Caco-2 (cell line): Measurements from ENCODE around the gene KCNQ5. TPM values are rescaled to one million over a fixed set of nuclear protein-coding genes. Genes with fewer than 3 reads are reported as not detected.

Experiments used
- BruUV-seq: library from RNA; stranded (reverse); fragments of 400-500 nt; replicated peaks from 2 replicates; lab custom pipeline; 2021; lab: Mats Ljungman, UMichigan
- CTCF ChIA-PET: fragments of 300-600 bp; sonication (Branson Sonifier 250); formaldehyde crosslinking; loops from one replicate; lab custom pipeline; 2022; ENCODE audit warnings: antibody characterized with exemption; lab: Charles Lee
- POLR2A ChIA-PET: fragments of 300-600 bp; sonication (Branson Sonifier 250); formaldehyde crosslinking; loops from one replicate; lab custom pipeline; 2022; ENCODE audit warnings: antibody characterized with exemption; lab: Charles Lee
- DNase-seq, 2 experiments: peaks; one replicate each; pipeline versions ENCODE4 v3.0.0 to v3.0.0-alpha.2; 2020 to 2022
- H3K27me3 ChIP-seq: replicated peaks from 2 replicates; pipeline ENCODE4 v1.6.0; 2011; ENCODE audit warnings: low read length; ENCODE audit not compliant: control insufficient read depth, insufficient read depth
- H3K36me3 ChIP-seq: 2 replicates; pipeline ENCODE4 v1.5.1; 2011; ENCODE audit warnings: low read length; ENCODE audit not compliant: control insufficient read depth, insufficient read depth
- H3K4me1 ChIP-seq: fragments of 250-450 bp; sonication (Bioruptor Pico); 2 replicates; pipeline ENCODE4 v1.5.1; 2020; ENCODE audit warnings: mild to moderate bottlenecking
- H3K4me3 ChIP-seq: 2 replicates; pipeline ENCODE4 v1.5.1; 2011; ENCODE audit warnings: low read depth, mild to moderate bottlenecking, control low read depth, low read length
- H3K9me3 ChIP-seq: fragments of 250-450 bp; sonication (Bioruptor Pico); 2 replicates; pipeline ENCODE4 v1.5.1; 2020; ENCODE audit warnings: mild to moderate bottlenecking, moderate library complexity
- H3K27ac Mint-ChIP-seq: one replicate; pipeline ENCODE4 v1.8.0; 2022; ENCODE audit warnings: mixed read lengths; ENCODE audit not compliant: unreplicated experiment
- H3K27me3 Mint-ChIP-seq: one replicate; pipeline ENCODE4 v1.8.0; 2022; ENCODE audit warnings: mixed read lengths; ENCODE audit not compliant: insufficient read depth, unreplicated experiment
- H3K36me3 Mint-ChIP-seq: one replicate; pipeline ENCODE4 v1.8.0; 2022; ENCODE audit warnings: mild to moderate bottlenecking, mixed read lengths; ENCODE audit not compliant: insufficient read depth, unreplicated experiment
- H3K4me1 Mint-ChIP-seq: one replicate; pipeline ENCODE4 v1.8.0; 2022; ENCODE audit warnings: low read depth, mixed read lengths; ENCODE audit not compliant: unreplicated experiment
- H3K4me3 Mint-ChIP-seq: one replicate; pipeline ENCODE4 v1.8.0; 2022; ENCODE audit warnings: mild to moderate bottlenecking, moderate library complexity, mixed read lengths; ENCODE audit not compliant: unreplicated experiment
- H3K9me3 Mint-ChIP-seq: one replicate; pipeline ENCODE4 v1.8.0; 2022; ENCODE audit warnings: mixed read lengths; ENCODE audit not compliant: unreplicated experiment
- CTCF ChIP-seq, 2 experiments: fragments of 200-600 bp in 1 of 2; IDR thresholded peaks; 1 replicate in 1 of 2; 2 replicates in 1 of 2; pipeline versions ENCODE4 v1.5.1 to v1.8.0; 2011 to 2022; ENCODE audit warnings: antibody characterized with exemption in 1 of 2, control low read depth in 1 of 2, inconsistent platforms in 1 of 2, low read depth in 1 of 2, low read length in 1 of 2, mild to moderate bottlenecking in 1 of 2, moderate library complexity in 1 of 2; ENCODE audit not compliant: insufficient read depth in 1 of 2, severe bottlenecking in 1 of 2, unreplicated experiment in 1 of 2
- intact Hi-C: fragments of 100-400 bp; cut with micrococcal nuclease; formaldehyde crosslinking; loops from one replicate; pipeline ENCODE4 v1.10.0; 2022; ENCODE audit not compliant: unreplicated experiment
- total RNA-seq: library from RNA; stranded (reverse); gene quantifications from 2 replicates; pipeline ENCODE4 v1.2.3, GENCODE V29; 2022

The KCNQ5 gene
- total RNA-seq, 1 experiment from 2014 or later = 0.20 TPM

GRCh38 chr6:73030257-73030656 lies 408.4 kb downstream of the KCNQ5 start:
- Histone ChIP-seq H3K27me3 (no peaks in the 10 kb centered on the region), H3K9me3 (no peaks in the 10 kb centered on the region), H3K4me3 (no peak overlapping the region), H3K36me3 (no peaks in the 10 kb centered on the region), H3K4me1 (peaks cover 15% of the 10 kb centered on the region)
- no peak for DNase-seq
- H3K9me3 Mint-ChIP-seq = no peaks in the 10 kb centered on the region
- no peak overlapping the region for H3K27ac Mint-ChIP-seq
- TF ChIP-seq CTCF (IDR thresholded peaks at IDR 0.05; ENCODE audit: insufficient read depth in 1 of 2, low read depth in 1 of 2, low read length in 1 of 2, severe bottlenecking in 1 of 2, unreplicated experiment in 1 of 2) = no peak
- no TSS peak for BruUV-seq
- intact Hi-C loops = no loop called here
- ChIA-PET CTCF (no interaction called here), POLR2A (no interaction called here)
- H3K4me1 Mint-ChIP-seq = peaks cover 9% of the 10 kb centered on the region
- peaks cover 6% of the 10 kb centered on the region for H3K27me3 Mint-ChIP-seq
- H3K36me3 Mint-ChIP-seq = no peaks in the 10 kb centered on the region
- no peak overlapping the region for H3K4me3 Mint-ChIP-seq

DNA sequence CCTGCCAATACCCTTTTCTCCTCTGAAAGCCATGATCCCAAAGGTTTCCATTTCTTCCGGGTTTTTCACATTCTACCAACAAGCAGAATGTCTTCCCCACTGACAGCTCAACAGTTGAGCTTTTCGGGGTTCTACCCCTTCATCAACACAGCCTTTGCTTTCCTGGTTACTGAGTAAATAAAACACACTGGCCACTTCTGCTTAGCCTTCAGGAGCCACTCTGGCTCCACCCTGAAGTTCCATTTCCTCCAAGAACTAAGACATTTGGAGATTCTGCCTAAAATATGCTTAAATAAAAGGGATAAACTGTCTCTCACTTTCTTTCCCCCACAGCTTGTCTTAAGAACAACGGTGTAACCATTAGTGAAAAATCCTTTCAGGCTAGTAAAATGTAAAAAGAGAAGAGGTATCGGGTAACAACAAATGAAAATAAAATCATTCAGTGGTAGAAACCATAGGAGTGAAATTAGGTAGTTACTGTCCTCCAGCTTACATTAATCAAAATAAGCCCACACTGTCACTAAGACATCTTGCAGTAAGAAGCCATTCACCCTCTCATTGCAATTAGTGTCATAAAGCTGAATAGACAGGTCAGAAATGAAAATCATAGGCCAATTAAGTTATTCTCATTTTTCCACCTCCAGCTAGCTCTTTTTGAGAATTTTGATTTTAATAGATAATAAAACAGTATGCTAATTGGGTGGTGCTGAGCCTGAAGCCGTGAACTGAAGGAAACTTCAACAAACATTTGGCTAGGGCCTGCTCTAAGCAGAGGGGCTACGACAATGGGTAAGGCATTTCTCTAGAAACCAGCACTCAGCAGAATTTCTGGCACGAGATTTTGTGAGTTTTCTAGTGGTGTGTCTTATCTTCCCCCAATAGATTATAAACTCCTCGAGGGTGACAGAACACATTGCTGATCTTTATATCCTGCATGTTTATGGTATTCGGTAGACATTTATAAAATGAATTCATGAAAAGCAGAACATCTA lies 409.2 kb downstream of the KCNQ5 start:
- Histone ChIP-seq H3K4me1 (peaks cover 15% of the 10 kb centered on the region), H3K36me3 (no peaks in the 10 kb centered on the region), H3K4me3 (no peak overlapping the region), H3K9me3 (no peaks in the 10 kb centered on the region), H3K27me3 (no peaks in the 10 kb centered on the region)
- no TSS peak for BruUV-seq
- Mint-ChIP-seq H3K27me3 (peaks cover 4% of the 10 kb centered on the region), H3K4me1 (peaks cover 9% of the 10 kb centered on the region), H3K36me3 (no peaks in the 10 kb centered on the region), H3K9me3 (no peaks in the 10 kb centered on the region), H3K27ac (no peak overlapping the region), H3K4me3 (no peak overlapping the region)
- intact Hi-C loops = no loop called here
- no peak for DNase-seq
- TF ChIP-seq CTCF (IDR thresholded peaks at IDR 0.05; ENCODE audit: insufficient read depth in 1 of 2, low read depth in 1 of 2, low read length in 1 of 2, severe bottlenecking in 1 of 2, unreplicated experiment in 1 of 2) = no peak
- ChIA-PET POLR2A (no interaction called here), CTCF (interaction anchor here (0.6 kb wide), 1 partner anchor 415 kb away, joined by 4 read pairs; no protein-coding TSS in a partner anchor)

GRCh38 chr6:73032586-73032985 lies 410.7 kb downstream of the KCNQ5 start:
- no peaks in the 10 kb centered on the region for H3K9me3 ChIP-seq
- Mint-ChIP-seq H3K36me3 (no peaks in the 10 kb centered on the region), H3K9me3 (no peaks in the 10 kb centered on the region), H3K4me3 (no peak overlapping the region), H3K27me3 (no peaks in the 10 kb centered on the region), H3K4me1 (peaks cover 9% of the 10 kb centered on the region), H3K27ac (no peak overlapping the region)
- CTCF ChIA-PET = no interaction called here
- peaks cover 11% of the 10 kb centered on the region for H3K4me1 ChIP-seq
- no peak for DNase-seq
- BruUV-seq = no TSS peak
- H3K27me3 ChIP-seq = no peaks in the 10 kb centered on the region
- H3K4me3 ChIP-seq = no peak overlapping the region
- intact Hi-C loops = no loop called here
- POLR2A ChIA-PET = no interaction called here
- H3K36me3 ChIP-seq = no peaks in the 10 kb centered on the region
- TF ChIP-seq CTCF (IDR thresholded peaks at IDR 0.05; ENCODE audit: insufficient read depth in 1 of 2, low read depth in 1 of 2, low read length in 1 of 2, severe bottlenecking in 1 of 2, unreplicated experiment in 1 of 2) = no peak
